HG03064 (cell line): ENCODE data around the gene SCO1.
"Not testable (repeated sequence)": the region's sequence is repeated elsewhere in the genome, so short reads cannot be mapped to it uniquely, and the experiment has no call there.

Experiments used
- ATAC-seq: cut with Tn5 transposase; IDR thresholded peaks from one replicate; pipeline ENCODE4 v1.9.1; 2021; ENCODE audit warnings: low read depth; ENCODE audit not compliant: unreplicated experiment

SCO1 gene

DNA sequence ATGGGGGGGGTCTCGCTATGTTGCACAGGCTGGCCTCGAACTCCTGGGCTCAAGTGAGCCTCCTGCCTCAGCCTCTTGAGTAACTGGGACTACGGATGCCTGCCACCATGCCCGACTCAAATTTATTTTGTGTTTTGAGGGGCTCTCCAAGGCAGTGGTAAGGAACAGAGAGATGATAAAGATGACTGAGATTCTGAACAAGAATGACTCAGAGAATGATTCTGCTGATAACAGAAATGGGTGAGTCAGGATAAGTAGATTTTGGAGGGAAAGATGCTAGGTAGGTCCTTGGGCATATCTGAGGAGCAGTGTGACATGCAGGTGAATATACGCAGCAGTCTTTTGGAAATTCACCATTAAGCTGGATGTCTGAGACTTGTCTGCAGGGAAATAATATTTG, 29.9 kb upstream of the SCO1 start:
- no peak for ATAC-seq

DNA sequence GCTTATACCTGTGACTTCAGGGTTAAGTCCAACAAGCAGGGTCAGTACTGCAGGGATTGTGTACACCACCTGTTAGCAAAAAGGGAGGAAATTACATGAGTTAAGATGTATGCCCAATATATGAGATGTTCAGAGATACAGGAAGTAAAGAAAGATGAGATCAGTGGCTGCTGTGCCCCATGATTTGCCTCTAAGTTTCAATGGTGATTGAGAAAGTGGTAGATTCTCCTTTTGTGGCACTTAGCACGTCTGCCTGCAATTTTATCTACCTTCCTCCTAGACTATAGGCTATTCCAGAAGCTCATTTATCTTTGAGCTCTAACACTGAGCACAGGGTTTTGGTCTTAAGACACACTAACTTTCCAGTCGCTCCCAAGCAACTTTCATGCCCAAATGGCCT, 28.9 kb upstream of the SCO1 start:
- ATAC-seq = no peak

DNA sequence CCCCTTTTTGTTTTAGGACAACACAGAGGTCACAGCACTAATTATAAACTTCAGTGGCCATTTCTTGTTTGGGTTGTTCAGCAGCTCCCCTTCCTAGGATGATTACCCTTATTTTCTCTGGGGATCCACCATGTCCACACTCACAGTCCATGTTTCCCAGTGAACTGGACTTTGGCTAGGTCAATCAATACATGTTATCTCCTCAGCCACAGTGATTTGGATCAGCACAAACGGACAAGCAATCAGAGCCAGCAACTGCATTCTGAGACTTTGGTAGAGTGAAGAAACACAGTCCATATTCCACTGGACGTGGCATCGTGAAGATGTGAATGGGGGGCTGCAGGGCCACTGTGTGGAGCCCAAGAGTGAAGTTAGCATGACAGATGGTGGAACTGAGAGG, 27.9 kb upstream of the SCO1 start:
- no peak for ATAC-seq

GRCh38 chr17:10724546-10725195, 27.3 kb upstream of the SCO1 start:
- ATAC-seq = no peak

DNA sequence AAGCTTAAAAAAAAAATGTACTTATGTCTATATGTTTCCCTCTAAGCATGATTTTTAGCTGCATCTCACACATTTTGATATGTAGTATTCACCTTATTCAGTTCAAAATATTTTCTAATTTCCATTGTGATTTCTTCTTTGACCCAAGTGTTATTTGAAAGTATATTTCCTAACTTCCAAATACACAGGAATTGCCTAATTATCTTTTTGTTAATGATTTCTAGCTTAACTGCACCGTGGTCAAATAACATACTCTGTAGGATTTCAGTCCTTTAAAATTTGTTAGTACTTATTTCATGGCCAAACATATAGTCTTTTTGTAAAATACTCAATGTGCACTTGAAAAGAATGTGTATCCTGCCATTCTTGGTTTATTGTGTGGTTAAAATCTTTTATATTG, 21.2 kb upstream of the SCO1 start:
- no peak for ATAC-seq

DNA sequence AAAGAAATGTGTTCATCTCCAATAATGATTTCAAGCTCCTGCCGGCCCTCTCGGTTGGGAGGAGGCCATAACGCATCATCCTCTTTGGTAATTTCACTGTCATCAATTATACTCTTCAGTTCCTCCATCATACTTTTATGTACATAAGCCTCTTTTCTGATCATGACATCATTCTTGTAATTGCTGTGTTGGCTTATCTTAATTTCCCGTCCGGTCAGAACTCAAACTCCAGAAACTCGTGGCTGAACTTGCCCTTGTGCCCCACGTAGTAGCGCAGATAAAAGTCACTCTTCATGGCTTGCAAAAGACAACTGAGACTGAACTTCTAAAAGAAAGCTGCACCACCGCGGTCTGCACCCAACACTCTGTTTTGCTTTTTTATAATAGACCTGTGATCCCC, 18.9 kb upstream of the SCO1 start:
- no peak for ATAC-seq

- no peak for ATAC-seq
Measured at GRCh38 chr17:10713318-10713717, 16.0 kb upstream of the SCO1 start.

DNA sequence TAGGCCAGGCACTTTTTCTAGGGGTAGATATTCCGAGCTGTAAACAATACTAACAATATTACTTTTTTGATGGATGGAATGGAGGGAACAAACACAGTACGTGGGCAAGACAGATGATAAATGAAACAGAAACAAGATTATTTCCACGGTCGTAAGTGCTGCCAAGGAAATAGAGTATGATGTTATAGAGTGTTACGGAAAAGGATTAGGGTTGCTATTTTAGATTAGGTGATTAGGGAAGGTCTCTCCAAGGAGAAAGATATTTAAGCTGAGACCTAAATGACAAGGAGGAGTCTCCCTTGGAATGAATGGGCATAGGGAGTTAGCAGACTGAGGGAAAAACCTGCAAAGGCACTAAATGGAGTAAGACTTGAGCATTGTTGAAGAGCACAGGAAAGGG, 8.4 kb upstream of the SCO1 start:
- no peak for ATAC-seq

DNA sequence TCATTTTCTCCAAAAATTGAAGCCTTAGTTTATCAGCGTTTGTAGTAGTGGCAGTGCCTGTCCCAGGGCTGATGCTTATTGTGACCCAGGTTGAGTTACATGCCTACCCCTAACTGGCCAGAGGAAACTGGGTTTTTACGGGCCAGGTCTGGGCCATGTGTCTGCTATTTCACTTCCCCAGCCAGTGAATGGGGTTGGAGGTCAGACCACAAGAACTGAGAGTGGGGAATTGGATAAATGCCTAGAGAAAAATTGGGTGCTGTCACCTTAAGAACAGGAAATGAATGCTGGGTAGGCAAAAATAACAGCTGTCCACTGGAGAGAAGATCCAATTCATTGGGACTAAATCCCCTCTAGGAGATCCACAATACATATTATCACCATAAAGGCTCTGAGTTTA, 5.2 kb upstream of the SCO1 start:
- no peak for ATAC-seq

- ATAC-seq = no peak
Measured at GRCh38 chr17:10699856-10700255, 2.5 kb upstream of the SCO1 start.

GRCh38 chr17:10698096-10698818, 924 bp upstream of the SCO1 start:
- no peak for ATAC-seq

DNA sequence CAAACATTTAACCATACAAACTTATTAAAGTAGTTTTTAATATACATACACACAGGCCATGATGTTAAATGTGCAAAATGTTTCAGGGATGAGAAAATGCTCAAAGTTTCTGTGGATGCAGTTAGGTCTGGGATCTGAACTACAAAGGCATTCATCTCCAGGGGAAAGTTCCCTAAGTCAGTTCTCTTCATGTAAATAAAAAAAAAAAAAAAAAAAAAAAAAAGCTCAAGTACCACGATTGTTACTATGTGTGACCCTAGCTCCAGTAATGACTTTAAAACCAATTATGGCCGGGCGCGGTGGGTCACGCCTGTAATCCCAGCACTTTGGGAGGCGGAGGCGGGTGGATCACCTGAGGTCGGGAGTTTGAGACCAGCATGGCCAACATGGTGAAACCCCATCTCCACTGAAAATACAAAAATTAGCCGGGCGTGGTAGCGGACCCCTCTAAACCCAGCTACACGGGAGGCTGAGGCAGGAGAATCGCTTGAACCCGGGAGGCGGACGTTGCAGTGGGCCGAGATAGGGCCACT, 1.4 kb downstream of the SCO1 start:
- not testable (repeated sequence) for ATAC-seq

DNA sequence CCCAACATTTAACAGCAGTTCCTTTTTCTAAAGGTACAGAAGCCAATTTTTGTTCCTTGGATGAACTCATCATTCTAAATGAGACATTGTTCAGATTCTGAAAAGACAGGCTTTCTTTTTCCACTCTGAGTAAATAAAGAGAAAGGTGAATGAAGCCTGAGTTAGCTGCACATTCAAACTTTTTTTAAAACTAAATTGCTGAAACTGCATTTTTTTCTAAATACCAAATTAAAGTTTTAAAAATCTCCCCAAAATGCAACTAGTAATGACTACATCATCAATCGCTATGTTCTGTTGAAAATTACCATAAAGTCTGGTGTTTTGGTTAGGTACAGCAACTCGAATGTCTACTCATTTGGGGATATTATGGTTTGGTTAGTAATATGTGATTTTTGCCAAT, 9.8 kb downstream of the SCO1 start:
- no peak for ATAC-seq

GRCh38 chr17:10683853-10684252, 13.5 kb downstream of the SCO1 start:
- ATAC-seq = no peak

DNA sequence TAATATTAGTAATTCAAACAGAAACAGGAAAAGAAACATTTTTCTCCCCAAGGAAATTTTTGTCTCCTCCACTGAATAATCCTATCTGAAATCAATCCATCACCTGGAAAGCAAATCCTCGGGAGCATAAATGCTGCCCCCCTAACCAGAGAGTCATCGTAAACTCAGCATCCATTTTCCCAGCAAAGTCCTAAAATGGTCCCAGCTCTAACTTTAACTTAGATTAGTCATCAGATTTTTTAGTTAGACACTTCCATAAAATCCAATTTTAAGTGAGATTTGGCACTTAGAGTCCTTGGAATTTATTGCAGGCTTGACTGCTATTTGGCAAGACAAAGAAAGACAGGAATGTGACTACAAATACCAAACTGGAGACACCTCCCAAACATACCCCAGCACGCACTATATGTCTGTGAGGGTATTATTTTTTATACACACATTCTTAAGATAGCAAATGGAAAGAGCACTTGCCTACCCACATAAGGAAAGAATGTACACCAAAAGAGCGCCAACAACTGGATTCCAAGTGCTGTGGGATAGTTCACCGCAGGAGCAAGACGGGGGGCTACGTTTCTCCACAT, 15.4 kb downstream of the SCO1 start:
- no peak for ATAC-seq

- ATAC-seq = no peak
Measured at GRCh38 chr17:10674704-10675103, 22.6 kb downstream of the SCO1 start.

DNA sequence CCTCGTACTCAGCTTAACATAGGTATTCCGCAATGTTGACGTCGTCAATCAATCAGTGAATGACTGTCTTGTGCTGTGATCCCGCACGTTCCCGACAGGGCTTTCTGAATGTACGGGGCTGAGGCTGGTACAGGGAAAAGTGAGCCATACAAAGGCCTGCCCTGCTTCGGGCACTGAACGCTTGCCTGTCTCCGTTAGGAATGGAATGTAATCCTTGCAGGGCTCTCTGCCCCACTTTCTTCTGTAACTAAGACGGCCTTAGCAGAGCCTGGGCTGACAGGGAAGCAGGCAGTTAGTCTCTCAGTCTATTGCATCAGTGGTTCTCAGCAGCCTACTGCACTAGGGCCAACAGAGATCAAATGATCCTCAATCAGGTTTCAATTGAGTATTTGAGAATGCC, 24.0 kb downstream of the SCO1 start:
- no peak for ATAC-seq

DNA sequence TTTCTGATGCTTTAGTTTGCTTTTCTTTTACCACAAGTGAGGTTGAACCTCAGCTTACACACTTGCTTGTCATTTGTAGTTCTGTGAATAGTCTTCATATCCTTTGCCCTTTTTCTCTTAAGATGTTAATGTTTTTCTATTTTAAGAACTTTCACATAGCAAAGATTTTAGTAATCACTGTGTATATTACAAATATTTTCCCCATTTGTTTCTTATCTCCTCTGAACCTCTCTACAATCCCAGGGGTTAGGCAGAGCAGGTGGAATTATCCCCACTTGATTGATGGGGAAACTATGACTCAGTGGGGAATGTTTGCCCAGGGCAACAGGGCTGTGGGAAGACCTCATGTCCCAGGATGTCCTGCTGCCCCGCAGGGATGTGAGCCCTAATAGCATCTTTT, 28.6 kb downstream of the SCO1 start:
- no peak for ATAC-seq

- ATAC-seq = no peak
Measured at GRCh38 chr17:10666906-10667305, 30.4 kb downstream of the SCO1 start.

DNA sequence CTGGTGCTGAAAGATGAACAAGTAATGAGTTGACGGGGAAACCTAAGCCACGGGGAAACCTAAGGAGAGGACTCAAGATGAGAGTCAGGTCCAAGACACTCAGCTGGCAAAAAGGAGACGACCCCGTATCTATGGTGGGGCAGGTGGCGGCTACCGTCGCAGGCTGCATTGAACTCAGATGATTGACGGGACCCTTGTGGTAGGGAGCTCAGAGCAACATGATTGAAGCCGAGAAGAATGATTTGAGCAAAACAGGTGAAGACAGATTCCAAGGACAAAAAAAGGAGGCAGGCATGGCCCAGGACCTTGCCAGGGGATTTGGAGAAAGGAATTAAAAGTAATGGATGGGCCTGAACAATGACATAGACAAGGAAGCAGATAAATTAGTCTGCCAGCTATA, 32.8 kb downstream of the SCO1 start:
- no peak for ATAC-seq

- ATAC-seq = no peak
Measured at GRCh38 chr17:10663231-10663630, 34.1 kb downstream of the SCO1 start.

GRCh38 chr17:10661437-10661836, 35.9 kb downstream of the SCO1 start:
- ATAC-seq = no peak
